Measurements from ENCODE around the gene GAB1.
"Not testable (repeated sequence)": the region's sequence is repeated elsewhere in the genome, so short reads cannot be mapped to it uniquely, and the experiment has no call there.

Gene GAB1

GRCh38 chr4:143339497-143339896, 2.8 kb downstream of the GAB1 start:
- FAIRE-seq = no peak

DNA sequence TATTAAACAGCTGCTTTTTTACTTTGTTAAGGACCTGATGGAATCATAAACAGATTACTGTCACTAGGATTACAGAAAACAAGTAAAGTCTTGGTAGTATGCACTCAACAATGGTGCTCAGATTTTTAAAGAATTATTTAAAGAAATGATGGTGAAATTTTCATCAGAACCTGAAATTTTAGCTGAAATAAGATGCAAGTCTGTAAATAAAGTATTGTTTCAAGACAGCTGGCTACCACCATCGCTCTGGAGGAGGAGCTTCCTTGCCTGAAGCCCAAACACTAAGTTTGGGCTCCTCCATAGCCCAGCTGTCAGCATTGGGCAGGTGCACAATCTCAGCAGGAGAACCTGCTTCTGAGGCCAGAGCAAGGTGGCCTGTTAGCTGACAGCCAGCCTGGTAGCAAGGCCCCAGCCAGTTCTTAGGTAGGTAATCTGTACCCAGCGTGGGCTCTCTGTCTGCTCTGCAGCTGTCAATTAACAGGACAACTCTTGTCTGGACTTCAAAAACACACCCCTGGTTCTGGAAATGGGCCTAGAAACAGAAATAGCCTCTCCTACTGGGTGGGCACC, 4.6 kb downstream of the GAB1 start:
- FAIRE-seq = no peak

DNA sequence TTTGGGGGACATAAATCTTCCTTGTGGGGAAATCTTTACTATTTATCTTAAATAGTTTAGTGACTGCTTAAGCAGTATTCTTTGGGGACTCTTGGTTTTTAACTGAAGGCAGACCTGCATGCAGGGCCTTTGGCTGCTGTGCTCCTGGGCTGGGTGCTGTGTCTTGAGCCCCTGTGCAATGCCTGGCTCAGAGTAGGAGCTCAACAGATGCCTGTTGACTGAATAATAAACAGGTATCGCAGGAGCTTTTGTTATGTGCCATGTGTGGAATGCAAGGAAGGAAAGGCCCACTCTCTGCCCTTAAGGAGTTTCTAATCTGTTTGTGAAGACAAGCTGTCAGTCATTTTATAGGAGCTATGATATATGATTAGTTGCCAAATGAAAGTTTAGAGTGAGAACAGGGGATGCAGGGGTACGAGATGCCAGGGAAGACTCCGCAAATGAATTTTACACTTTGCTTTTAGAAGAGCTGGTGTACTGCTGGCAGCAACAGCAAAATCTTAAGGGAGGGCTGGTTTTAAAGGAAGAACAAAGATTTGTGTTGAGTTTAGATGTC, 6.7 kb downstream of the GAB1 start:
- no peak for FAIRE-seq

- no peak for FAIRE-seq
Observed at GRCh38 chr4:143344041-143344440, 7.4 kb downstream of the GAB1 start.

- no peak for FAIRE-seq
Observed at GRCh38 chr4:143344774-143345173, 8.1 kb downstream of the GAB1 start.

GRCh38 chr4:143345356-143345755, 8.7 kb downstream of the GAB1 start:
- peak; percentile 84 for FAIRE-seq

DNA sequence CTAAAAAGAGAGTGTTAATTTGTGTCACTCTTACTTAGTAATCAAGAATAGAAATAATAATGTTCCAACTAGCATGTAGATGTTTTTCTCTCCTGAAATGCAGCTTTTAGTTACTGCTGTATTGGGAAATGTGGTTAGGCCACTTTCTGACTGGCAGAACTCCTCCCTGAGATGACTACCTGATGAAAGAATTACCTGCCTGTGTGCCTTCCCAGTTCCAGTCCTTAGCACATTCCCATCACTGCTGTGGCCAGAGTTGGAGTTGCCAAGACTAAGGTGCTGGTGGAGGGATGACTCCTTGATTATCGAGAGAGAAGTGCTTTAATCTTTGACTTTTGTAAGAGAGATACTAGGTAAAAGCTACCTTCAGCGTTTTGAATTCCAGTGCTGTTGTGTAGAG, 9.5 kb downstream of the GAB1 start:
- FAIRE-seq = no peak

GRCh38 chr4:143347484-143348111, 10.9 kb downstream of the GAB1 start:
- no peak for FAIRE-seq

DNA sequence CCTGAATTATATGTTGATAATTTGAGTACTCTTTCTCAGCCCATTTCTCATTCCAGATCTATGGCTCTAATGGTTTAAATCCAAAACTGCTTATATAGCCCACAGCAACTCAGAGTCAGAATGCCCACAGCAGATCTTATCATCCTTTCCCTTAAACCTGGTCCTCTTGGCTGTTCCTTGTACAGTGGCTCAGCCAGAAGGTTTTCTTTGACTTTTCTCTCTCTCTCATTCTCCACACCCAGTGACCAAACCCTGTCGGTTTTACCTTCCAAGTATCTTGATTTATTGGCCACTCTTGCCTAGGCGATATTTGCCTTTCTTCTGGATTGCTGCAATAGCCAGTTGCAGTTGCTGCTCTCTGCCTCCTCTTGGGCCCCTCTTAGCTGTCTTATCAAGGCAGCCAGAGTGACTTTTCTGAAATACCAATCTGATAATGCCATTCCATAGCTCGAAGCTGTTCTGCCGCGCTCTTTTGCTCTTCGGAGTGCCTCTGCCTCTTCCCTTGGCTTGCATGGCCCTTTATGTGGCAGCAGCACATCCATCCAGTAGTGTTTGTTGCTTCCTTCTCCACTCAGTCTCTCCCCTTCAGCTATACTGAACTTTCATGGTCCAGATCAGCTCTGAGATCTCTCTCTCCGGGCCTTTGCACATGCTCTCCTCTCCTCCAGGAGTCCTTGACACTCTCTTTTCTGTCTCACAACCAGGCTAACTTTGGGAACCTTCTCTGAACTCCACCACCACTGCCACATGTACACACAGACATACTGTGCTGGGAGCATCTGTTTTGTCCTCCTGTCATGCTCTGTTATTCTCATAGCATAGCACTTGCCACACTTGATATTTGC, 11.8 kb downstream of the GAB1 start:
- no peak for FAIRE-seq

DNA sequence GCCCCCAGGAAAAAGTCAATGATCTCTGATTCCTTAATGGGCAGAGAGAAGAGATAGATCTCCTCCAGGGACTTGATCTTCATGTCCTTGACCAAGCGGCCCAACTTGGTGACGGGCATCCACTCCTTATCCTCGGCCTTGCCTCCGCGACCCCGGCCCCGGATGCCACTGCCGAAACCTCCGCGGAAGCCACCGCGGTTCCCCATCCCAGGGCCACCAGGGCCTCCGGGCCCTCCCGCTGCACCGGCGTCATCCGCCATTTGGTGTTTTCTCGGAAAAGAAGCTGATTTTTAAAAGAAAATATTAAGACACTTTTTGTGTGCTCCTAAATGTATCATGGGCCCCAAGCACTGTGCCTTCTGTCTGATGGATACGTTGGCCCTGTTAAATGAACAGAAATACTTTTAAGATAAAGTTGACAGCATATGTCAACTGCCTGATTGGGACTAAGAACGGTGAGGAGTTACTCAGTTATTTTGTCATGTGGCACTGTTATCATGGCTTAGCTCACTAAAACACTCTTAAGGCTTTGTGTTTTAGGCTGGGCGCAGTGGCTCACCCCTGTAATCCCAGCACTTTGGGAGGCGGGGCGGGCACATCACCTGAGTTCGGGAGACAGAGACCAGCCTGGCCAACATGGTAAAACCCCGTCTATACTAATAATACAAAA, 13.3 kb downstream of the GAB1 start:
- not testable (repeated sequence) for FAIRE-seq

DNA sequence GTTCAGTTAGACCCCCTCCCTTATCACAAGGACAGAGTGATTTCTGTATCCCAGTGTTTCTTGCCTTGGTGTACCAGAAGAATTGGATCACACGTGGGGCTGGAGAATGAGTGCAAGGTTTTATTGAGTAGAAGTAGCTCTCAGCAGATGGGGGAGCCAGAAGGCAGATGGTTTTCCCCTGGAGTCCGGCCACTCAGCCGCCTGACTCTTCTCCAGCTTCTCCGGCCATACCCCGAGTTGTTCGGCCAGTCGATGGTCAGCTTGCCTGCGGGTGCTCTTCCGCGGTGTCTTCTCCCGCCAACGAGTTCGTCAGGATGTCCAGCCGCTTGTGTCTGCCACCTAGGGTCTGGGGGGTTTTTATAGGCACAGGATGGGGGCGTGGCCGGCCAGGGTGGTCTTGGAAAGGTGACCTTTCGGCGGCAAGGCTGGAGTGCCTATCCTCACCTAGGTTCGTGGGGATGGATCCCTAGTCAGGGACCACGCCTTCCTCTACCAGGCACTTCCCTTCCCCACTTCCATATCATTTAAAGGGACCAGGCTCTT, 14.5 kb downstream of the GAB1 start:
- FAIRE-seq = no peak

DNA sequence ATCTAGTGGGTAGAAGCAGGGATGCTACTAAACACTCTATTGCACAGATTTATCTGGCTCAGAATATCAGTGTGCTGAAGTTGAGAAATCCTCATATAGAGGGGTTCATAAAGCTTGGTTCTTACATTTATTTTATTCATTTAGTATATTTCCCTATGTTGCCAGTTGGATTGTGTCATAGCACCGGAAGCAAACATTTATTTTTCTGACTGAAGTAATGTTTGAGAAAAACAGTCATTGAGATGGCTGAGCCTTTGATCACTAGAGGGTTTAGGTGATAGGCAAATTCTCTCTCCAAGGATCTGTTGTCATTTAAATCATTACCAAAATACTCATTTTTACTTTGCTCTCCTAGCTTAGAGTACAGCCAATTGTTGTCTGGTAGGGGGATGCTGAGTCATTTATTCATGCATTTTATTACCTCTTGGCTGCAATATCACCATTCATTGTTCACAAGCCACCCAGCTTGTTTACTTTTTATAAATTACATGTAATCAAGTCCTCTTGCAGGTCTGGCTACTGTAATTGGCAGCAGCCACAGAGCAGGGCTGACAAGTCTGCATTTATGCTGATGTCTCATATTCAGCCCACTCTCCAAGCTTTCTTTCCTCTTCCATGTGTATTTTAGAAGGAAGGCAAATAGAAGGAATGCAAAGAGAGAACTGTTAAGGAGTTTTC, 15.2 kb downstream of the GAB1 start:
- no peak for FAIRE-seq

DNA sequence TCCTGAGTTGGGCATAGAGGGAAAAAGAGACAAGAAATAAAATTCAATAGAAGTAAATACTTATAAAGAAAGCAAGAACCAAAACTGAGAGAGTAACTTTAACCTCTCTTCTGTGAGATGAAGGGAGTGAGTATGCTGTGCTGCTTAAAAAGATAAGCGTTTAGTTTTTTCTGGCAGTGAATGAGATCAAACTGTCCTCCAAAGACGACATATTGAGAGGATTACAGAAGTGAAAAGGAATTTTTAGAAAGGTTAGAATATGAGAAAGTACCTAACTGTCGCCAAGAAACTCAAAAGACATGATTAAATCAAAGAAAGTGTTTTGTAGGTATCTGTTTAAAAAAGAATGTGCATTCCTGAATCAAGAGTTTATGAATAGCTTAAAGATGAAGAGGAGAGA, 16.0 kb downstream of the GAB1 start:
- FAIRE-seq = no peak

DNA sequence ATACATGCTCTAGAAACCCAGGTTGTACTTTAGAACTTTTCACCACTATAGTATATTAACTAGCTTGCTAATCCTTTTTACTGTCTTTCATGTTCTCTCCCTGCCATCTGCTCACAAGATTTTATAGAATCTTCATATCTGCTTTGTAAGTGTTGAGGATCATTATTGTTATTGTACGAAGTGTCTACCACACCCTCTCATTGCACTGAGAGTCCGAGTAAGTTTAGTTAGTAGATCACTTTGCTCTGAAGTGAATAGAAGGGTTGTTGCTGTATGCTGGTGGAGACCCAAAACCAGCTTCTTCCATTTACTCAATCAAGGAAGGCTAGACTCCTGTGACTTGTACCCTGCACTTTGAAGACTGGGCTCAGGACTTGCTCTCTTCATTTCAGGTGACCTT, 17.1 kb downstream of the GAB1 start:
- FAIRE-seq = no peak

DNA sequence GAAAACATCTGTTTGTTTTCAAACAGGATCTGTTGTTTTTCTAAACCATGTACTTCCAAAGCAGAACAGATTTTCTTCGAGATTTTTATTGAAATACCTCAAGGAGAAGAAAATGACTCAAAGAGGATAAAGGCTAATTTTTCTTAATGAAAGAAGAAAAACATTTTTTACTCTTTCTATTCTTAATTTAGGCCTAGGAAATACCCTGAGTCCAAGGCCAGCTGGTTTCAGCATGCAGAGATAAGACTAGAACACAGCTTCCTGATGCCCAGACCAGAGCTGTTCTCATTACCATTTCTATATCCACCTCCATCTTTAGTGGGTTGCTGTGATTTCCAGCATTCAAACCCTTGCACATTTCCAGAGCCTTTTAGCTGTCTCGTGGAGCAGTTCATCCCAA, 18.3 kb downstream of the GAB1 start:
- no peak for FAIRE-seq

DNA sequence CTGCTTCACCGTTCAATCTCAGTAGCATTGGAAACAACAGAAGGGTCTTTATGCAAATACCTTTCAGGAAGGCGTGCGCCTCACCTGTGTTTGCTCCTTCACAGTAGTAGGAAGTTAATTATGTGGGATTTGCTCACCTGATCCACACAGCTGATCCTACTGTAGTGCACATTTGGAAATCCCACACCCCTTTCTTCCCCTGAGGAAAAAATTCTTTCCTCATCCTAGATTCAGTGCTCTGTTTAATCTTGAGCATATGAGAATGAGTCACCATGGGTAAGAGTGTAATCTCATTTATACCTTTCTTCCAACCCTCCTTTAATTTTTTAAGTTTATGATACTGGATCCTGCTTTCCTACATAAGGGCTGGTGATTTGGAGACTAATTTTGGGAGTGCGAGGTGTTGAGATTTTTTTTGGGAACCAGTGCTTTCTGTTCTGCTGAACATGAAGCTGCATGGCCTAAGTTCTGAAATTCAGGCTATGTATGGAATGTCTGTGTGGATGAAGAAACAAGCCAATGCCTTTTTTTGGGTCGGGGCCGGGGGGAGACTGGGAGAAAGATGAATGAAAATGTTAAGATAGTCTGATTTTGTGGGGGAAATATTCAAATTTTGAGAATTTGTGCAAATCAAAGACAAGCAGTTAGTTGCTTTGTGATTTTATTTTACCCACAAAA, 19.0 kb downstream of the GAB1 start:
- FAIRE-seq = no peak

DNA sequence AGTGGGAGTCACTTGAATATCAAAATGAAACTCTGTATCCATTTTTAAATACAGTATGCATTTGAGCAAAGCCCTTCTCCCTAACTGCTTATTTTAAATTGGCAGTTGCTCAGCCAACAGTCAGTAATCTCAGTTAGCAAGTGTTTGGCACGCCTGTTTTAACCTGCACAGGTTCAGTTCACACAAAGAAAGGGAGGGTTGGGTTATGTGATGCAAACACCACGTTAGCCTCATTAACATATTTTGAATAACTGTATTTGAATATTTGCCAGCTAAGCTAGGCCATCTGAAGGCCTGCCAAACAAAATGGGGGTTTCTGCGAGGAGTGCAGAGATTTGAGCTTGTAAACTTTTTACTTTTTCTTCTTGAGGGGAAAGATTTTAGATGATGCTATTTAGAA, 19.8 kb downstream of the GAB1 start:
- no peak for FAIRE-seq

DNA sequence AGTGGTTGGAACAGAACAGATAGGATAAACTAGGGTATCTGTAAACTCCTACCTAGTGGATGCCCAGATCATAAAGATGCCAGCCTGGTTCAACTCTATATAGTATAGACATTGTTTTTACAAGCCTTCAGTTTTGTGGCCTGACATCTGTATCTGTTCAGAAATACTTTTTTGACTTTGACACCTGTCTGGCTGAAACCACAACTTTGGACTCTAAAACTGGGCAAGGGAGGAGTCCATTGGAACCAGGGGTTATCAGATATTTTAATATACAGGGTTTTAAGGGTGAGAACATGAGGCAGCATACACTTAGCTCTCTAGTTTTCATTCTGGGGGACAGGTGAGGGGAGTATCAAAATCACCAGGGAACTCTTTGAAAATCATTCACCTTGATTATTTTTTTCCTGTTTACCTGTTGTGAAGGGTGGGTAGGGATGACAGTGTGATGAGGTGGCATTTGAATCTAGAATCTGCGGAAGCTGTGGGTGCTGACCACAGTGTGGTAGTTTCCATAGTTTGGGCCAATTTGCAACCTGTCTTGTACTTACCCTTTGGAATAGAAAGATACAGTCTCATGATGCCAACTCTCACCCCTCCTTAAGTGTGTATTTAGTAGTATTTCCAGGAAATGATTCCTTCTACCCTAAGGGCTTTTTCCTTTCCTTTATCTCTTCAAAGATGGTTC, 20.6 kb downstream of the GAB1 start:
- FAIRE-seq = no peak

DNA sequence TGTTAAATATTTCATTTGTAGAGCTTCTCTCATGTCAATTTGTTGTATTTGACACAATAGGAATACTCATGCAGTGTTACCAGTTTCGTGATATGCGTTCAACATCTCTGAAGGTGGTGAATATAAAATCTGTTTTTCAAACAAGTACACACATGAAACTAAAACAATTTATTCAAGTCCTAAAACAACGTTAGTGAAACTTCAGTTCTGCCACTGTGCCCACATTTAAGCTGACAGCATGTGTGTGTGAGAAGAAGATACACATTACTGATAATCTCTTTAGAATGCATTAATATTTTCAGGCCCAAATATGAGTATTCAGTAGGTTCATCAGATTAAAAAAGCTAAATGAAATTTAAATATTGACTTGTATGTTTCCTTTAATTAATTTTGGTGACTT, 21.7 kb downstream of the GAB1 start:
- FAIRE-seq = peak; percentile 71

GRCh38 chr4:143358923-143359643, 22.4 kb downstream of the GAB1 start:
- FAIRE-seq = peak; percentile 68
